Right forelimb (tissue), 1 donor: ENCODE measurements around the gene TREX2.

Experiments used
- DNase-seq: peaks from one replicate; pipeline ENCODE4 v3.0.0-alpha.2; 2018

Gene TREX2

GRCh38 chrX:153433781-153434285, 12.0 kb downstream of the TREX2 start:
- no peak for DNase-seq

GRCh38 chrX:153433161-153433680, 12.6 kb downstream of the TREX2 start:
- DNase-seq = no peak

- no peak for DNase-seq
These were observed 15.1 kb downstream of the TREX2 start for GRCh38 chrX:153430796-153431195.

GRCh38 chrX:153426204-153426603, 19.7 kb downstream of the TREX2 start:
- DNase-seq = no peak

GRCh38 chrX:153423652-153424051, 22.2 kb downstream of the TREX2 start:
- DNase-seq = no peak

- DNase-seq = no peak
These were observed 24.0 kb downstream of the TREX2 start for GRCh38 chrX:153421856-153422255.

- DNase-seq = no peak
These were observed 24.8 kb downstream of the TREX2 start for GRCh38 chrX:153420851-153421599.

- DNase-seq = no peak
These were observed 28.2 kb downstream of the TREX2 start for GRCh38 chrX:153417637-153418036.

- DNase-seq = no peak
These were observed 28.9 kb downstream of the TREX2 start for GRCh38 chrX:153416781-153417450.

- DNase-seq = no peak
These were observed 30.9 kb downstream of the TREX2 start for GRCh38 chrX:153414856-153415510.

- no peak for DNase-seq
These were observed 32.1 kb downstream of the TREX2 start for GRCh38 chrX:153413731-153414130.

GRCh38 chrX:153412746-153413720, 32.8 kb downstream of the TREX2 start:
- DNase-seq = no peak

GRCh38 chrX:153411988-153412574, 33.8 kb downstream of the TREX2 start:
- no peak for DNase-seq

- DNase-seq = no peak
These were observed 34.4 kb downstream of the TREX2 start, which contains the start of gene ZFP92 for GRCh38 chrX:153411255-153411987. TSS of gene ZFP92 (plus strand) at chrX:153411472. CDS start at chrX:153418323, 6,851 bp downstream.

GRCh38 chrX:153410888-153411254, 35.0 kb downstream of the TREX2 start:
- DNase-seq = no peak

GRCh38 chrX:153410373-153410772, 35.5 kb downstream of the TREX2 start:
- DNase-seq = no peak

- no peak for DNase-seq
These were observed 36.3 kb downstream of the TREX2 start for GRCh38 chrX:153409414-153410101.

- no peak for DNase-seq
These were observed 36.9 kb downstream of the TREX2 start for GRCh38 chrX:153408871-153409351.

- DNase-seq = no peak
These were observed 37.6 kb downstream of the TREX2 start for GRCh38 chrX:153408221-153408721.

- no peak for DNase-seq
These were observed 38.1 kb downstream of the TREX2 start for GRCh38 chrX:153407736-153408135.
